Mammary epithelial cell (primary cell): Measurements from ENCODE around the gene KCTD13.

Experiments used
- EZH2 ChIP-seq: IDR thresholded peaks from 2 replicates; pipeline ENCODE4 v1.6.1; 2012; ENCODE audit warnings: low read length, inconsistent platforms, borderline replicate concordance
- TF ChIP-seq, protein P1 (sequence below), 2 donors: IDR thresholded peaks in 1 of 2; conservative IDR thresholded peaks in 1 of 2; 2 replicates each; pipeline ENCODE4 v1.5.1; 2011 to 2012; ENCODE audit warnings: inconsistent platforms in 2 of 2, low read length in 2 of 2, mild to moderate bottlenecking in 2 of 2, control low read depth in 1 of 2, low read depth in 1 of 2; ENCODE audit not compliant: insufficient read depth in 1 of 2; ENCODE audit errors: extremely low read depth in 1 of 2

DNA sequence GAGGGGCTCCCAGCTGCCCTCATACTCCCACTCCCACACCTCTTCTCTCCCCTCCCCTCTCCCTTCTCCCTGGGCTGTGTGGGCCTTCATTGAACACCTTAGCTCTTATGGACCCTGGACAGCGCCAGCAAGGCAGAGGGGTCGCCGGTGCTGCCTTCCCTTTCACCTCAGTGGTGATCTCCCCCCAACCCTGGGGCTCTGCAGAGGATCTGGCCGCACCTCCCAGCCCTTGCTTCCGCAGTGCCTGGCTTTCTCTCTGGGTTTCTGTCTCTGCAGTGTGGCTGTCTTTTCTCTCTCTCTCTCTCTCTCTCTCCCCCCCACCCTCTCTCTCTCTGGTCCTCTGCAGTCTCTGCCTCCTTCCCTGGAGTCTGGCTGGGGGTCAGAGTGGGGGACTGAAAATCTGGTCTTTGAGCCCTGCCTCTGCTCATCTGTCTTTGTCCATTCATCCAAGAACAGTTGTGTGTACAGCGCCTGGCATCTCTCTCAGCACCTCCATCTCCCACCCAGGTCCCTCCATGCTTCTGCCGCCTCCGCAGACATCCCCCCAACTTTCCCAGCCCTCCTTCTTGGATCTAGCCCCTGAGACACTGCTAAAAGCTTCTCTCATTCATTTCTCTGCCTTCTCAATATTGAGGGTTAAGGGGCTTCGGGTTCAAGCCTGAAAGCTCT, 27.8 kb downstream of the KCTD13 start:
- TF ChIP-seq, protein P1, sequence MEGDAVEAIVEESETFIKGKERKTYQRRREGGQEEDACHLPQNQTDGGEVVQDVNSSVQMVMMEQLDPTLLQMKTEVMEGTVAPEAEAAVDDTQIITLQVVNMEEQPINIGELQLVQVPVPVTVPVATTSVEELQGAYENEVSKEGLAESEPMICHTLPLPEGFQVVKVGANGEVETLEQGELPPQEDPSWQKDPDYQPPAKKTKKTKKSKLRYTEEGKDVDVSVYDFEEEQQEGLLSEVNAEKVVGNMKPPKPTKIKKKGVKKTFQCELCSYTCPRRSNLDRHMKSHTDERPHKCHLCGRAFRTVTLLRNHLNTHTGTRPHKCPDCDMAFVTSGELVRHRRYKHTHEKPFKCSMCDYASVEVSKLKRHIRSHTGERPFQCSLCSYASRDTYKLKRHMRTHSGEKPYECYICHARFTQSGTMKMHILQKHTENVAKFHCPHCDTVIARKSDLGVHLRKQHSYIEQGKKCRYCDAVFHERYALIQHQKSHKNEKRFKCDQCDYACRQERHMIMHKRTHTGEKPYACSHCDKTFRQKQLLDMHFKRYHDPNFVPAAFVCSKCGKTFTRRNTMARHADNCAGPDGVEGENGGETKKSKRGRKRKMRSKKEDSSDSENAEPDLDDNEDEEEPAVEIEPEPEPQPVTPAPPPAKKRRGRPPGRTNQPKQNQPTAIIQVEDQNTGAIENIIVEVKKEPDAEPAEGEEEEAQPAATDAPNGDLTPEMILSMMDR (conservative IDR thresholded peaks at IDR 0.05 in 1 of 2, IDR thresholded peaks at IDR 0.05 in 1 of 2; ENCODE audit: extremely low read depth in 1 of 2, insufficient read depth in 1 of 2, low read depth in 1 of 2, low read length in 2 of 2) = no peak
- no peak for TF ChIP-seq EZH2
